ENCODE data around the gene CHD9.
"Not testable (repeated sequence)": the region's sequence is repeated elsewhere in the genome, so short reads cannot be mapped to it uniquely, and the experiment has no call there.

Gene CHD9

GRCh38 chr16:53142823-53143568 is 88.2 kb downstream of the CHD9 start:
- DNase-seq: no peak

- DNase-seq: no peak
Observed at GRCh38 chr16:53147500-53148065, 92.8 kb downstream of the CHD9 start.

- DNase-seq: no peak
Observed at GRCh38 chr16:53150769-53151168, 96.0 kb downstream of the CHD9 start.

- no peak for DNase-seq
Observed at GRCh38 chr16:53152329-53152728, 97.5 kb downstream of the CHD9 start.

- no peak for DNase-seq
Observed at GRCh38 chr16:53153130-53153529, 98.3 kb downstream of the CHD9 start.

- DNase-seq: no peak
Observed at GRCh38 chr16:53154513-53154912, 99.7 kb downstream of the CHD9 start.

- DNase-seq: peak; percentile 8 to 35
Observed at GRCh38 chr16:53156516-53156915, 101.7 kb downstream of the CHD9 start.

GRCh38 chr16:53159781-53160436 is 105.1 kb downstream of the CHD9 start:
- DNase-seq: peak; percentile 27 to 74

- no peak for DNase-seq
Observed at GRCh38 chr16:53166099-53166498, 111.3 kb downstream of the CHD9 start.

- no peak for DNase-seq
Observed at GRCh38 chr16:53168744-53169143, 114.0 kb downstream of the CHD9 start.

GRCh38 chr16:53172517-53172916 is 117.7 kb downstream of the CHD9 start:
- no peak for DNase-seq

- DNase-seq: no peak
Observed at GRCh38 chr16:53175118-53175517, 120.3 kb downstream of the CHD9 start.

- no peak for DNase-seq
Observed at GRCh38 chr16:53176434-53176833, 121.6 kb downstream of the CHD9 start.

GRCh38 chr16:53183442-53183841 is 128.7 kb downstream of the CHD9 start:
- DNase-seq: no peak

- DNase-seq: not testable (repeated sequence)
Observed at GRCh38 chr16:53185741-53186140, 130.9 kb downstream of the CHD9 start.

- DNase-seq: no peak
Observed at GRCh38 chr16:53187775-53188174, 133.0 kb downstream of the CHD9 start.

GRCh38 chr16:53191413-53191812 is 136.6 kb downstream of the CHD9 start:
- no peak for DNase-seq

GRCh38 chr16:53198933-53199332 is 144.1 kb downstream of the CHD9 start:
- DNase-seq: no peak

GRCh38 chr16:53201900-53202299 is 147.1 kb downstream of the CHD9 start:
- no peak for DNase-seq

GRCh38 chr16:53202398-53202797 is 147.6 kb downstream of the CHD9 start:
- DNase-seq: peak; percentile 51 to 52

GRCh38 chr16:53207810-53208752 is 153.3 kb downstream of the CHD9 start:
- peak; percentile 82 to 89 for DNase-seq

- no peak for DNase-seq
Observed at GRCh38 chr16:53209429-53209828, 154.6 kb downstream of the CHD9 start.

- no peak for DNase-seq
Observed at GRCh38 chr16:53209877-53210276, 155.1 kb downstream of the CHD9 start.
